IMR-90 (cell line): ENCODE measurements around the gene EMC8. TPM values are rescaled to one million over a fixed set of nuclear protein-coding genes. Genes with fewer than 3 reads are reported as not detected.

Experiments
- ATAC-seq: fragments of 200-7000 bp; cut with Tn5 transposase; 2 replicates; pipeline ENCODE4 v1.9.1; 2020; ENCODE audit warnings: low read depth, mild to moderate bottlenecking, moderate library complexity
- BruUV-seq: library from RNA; stranded (reverse); fragments of 400-500 nt; replicated peaks from 2 replicates; lab custom pipeline; 2021; lab: Mats Ljungman, UMichigan
- CTCF ChIA-PET: fragments of 300-600 bp; formaldehyde crosslinking; extraction: SDS; loops from one replicate; lab custom pipeline; 2021; ENCODE audit warnings: antibody characterized with exemption; lab: Yijun Ruan, JAX
- POLR2A ChIA-PET: fragments of 300-600 bp; sonication (Branson Sonifier 250); formaldehyde crosslinking; loops from one replicate; lab custom pipeline; 2022; ENCODE audit warnings: antibody characterized with exemption; ENCODE audit not compliant: unreplicated experiment; lab: Charles Lee
- DNase-seq: peaks from one replicate; pipeline ENCODE4 v3.0.0; 2013
- H2AFZ ChIP-seq: replicated peaks from 2 replicates; pipeline ENCODE3; 2013; ENCODE audit warnings: low read length, mild to moderate bottlenecking; ENCODE audit not compliant: poor library complexity
- H2AK5ac ChIP-seq: 2 replicates; pipeline ENCODE4 v1.6.1; 2013; ENCODE audit warnings: low read depth, low read length, inconsistent platforms
- H2AK9ac ChIP-seq: replicated peaks from 2 replicates; pipeline ENCODE3; 2013; ENCODE audit warnings: mild to moderate bottlenecking, low read depth, low read length, moderate library complexity; ENCODE audit not compliant: poor library complexity
- H2BK120ac ChIP-seq: 2 replicates; pipeline ENCODE4 v1.6.1; 2013; ENCODE audit warnings: low read depth, low read length, inconsistent platforms
- H2BK15ac ChIP-seq: 3 replicates; pipeline ENCODE4 v1.6.1; 2013; ENCODE audit warnings: low read depth, low read length, inconsistent platforms
- H2BK20ac ChIP-seq: 2 replicates; pipeline ENCODE4 v1.6.1; 2013; ENCODE audit warnings: low read depth, mild to moderate bottlenecking, inconsistent platforms, low read length, moderate library complexity
- H2BK5ac ChIP-seq: 2 replicates; pipeline ENCODE4 v1.6.1; 2013; ENCODE audit warnings: mild to moderate bottlenecking, low read depth, low read length, inconsistent platforms; ENCODE audit not compliant: poor library complexity, severe bottlenecking
- H3K14ac ChIP-seq: replicated peaks from 2 replicates; pipeline ENCODE4 v1.6.1; 2013; ENCODE audit warnings: low read depth, low read length, inconsistent platforms
- H3K18ac ChIP-seq: 2 replicates; pipeline ENCODE4 v1.6.1; 2013; ENCODE audit warnings: low read depth, low read length, control low read depth
- H3K23ac ChIP-seq: 2 replicates; pipeline ENCODE4 v1.6.1; 2013; ENCODE audit warnings: low read depth, low read length, inconsistent platforms
- H3K27ac ChIP-seq: 2 replicates; pipeline ENCODE4 v1.5.1; 2013; ENCODE audit warnings: mild to moderate bottlenecking, control low read depth, low read length; ENCODE audit not compliant: insufficient read depth
- H3K27me3 ChIP-seq: 2 replicates; pipeline ENCODE4 v1.6.1; 2013; ENCODE audit warnings: low read length; ENCODE audit not compliant: control insufficient read depth, insufficient read depth
- H3K36me3 ChIP-seq: 2 replicates; pipeline ENCODE4 v1.6.1; 2013; ENCODE audit warnings: low read length, mixed read lengths; ENCODE audit not compliant: control insufficient read depth, insufficient read depth
- H3K4ac ChIP-seq: 2 replicates; pipeline ENCODE4 v1.6.1; 2013; ENCODE audit warnings: low read depth, low read length, inconsistent platforms
- H3K4me1 ChIP-seq: 2 replicates; pipeline ENCODE4 v1.6.1; 2013; ENCODE audit warnings: low read length, mixed read lengths; ENCODE audit not compliant: control insufficient read depth, insufficient read depth
- H3K4me2 ChIP-seq: 2 replicates; pipeline ENCODE4 v1.6.1; 2013; ENCODE audit warnings: low read depth, mild to moderate bottlenecking, control low read depth, low read length, moderate library complexity
- H3K4me3 ChIP-seq: 2 replicates; pipeline ENCODE4 v1.5.1; 2013; ENCODE audit warnings: low read depth, mild to moderate bottlenecking, control low read depth, low read length, moderate library complexity; ENCODE audit not compliant: insufficient read depth
- H3K56ac ChIP-seq: 2 replicates; pipeline ENCODE4 v1.6.1; 2013; ENCODE audit warnings: low read length, inconsistent platforms; ENCODE audit not compliant: insufficient read depth; ENCODE audit errors: extremely low read depth
- H3K79me1 ChIP-seq, 2 experiments: 2 replicates each; pipeline ENCODE4 v1.6.1; 2013; ENCODE audit warnings: low read length in 2 of 2, inconsistent platforms in 1 of 2, low read depth in 1 of 2
- H3K9ac ChIP-seq: 2 replicates; pipeline ENCODE4 v1.6.1; 2013; ENCODE audit warnings: low read depth, low read length, control low read depth
- H3K9me1 ChIP-seq: 2 replicates; pipeline ENCODE4 v1.6.1; 2013; ENCODE audit warnings: low read length, inconsistent platforms; ENCODE audit not compliant: insufficient read depth
- H3K9me3 ChIP-seq: 2 replicates; pipeline ENCODE4 v1.6.1; 2013; ENCODE audit warnings: low read length; ENCODE audit not compliant: control insufficient read depth, insufficient read depth
- H4K20me1 ChIP-seq: 2 replicates; pipeline ENCODE4 v1.6.1; 2013; ENCODE audit warnings: low read length, inconsistent platforms; ENCODE audit not compliant: insufficient read depth
- H4K5ac ChIP-seq: 2 replicates; pipeline ENCODE4 v1.6.1; 2013; ENCODE audit warnings: mild to moderate bottlenecking, low read depth, low read length, control low read depth
- H4K8ac ChIP-seq, 2 experiments: 2 replicates each; pipeline ENCODE4 v1.6.1; 2013; ENCODE audit warnings: low read depth in 2 of 2, low read length in 2 of 2, control low read depth in 1 of 2, inconsistent platforms in 1 of 2
- H4K91ac ChIP-seq: 2 replicates; pipeline ENCODE4 v1.6.1; 2013; ENCODE audit warnings: low read depth, low read length, inconsistent platforms; ENCODE audit not compliant: insufficient read depth
- BHLHE40 ChIP-seq: fragments of 150-350 bp; IDR thresholded peaks from 2 replicates; pipeline ENCODE4 v1.6.1; 2016; ENCODE audit warnings: mild to moderate bottlenecking, low read depth, low read length
- CEBPB ChIP-seq: IDR thresholded peaks from 2 replicates; pipeline ENCODE4 v1.6.1; 2012; ENCODE audit warnings: low read depth, low read length, improper control_type of control experiment
- CHD1 ChIP-seq: IDR thresholded peaks from 2 replicates; pipeline ENCODE4 v1.6.1; 2012; ENCODE audit warnings: low read depth, low read length, improper control_type of control experiment
- CTCF ChIP-seq: conservative IDR thresholded peaks from 2 replicates; pipeline ENCODE4 v1.5.1; 2012; ENCODE audit warnings: mild to moderate bottlenecking, low read depth, low read length, improper control_type of control experiment
- ELK1 ChIP-seq: fragments of 150-350 bp; IDR thresholded peaks from 2 replicates; pipeline ENCODE4 v1.6.1; 2016; ENCODE audit warnings: low read depth, mild to moderate bottlenecking, low read length, moderate library complexity, borderline replicate concordance
- FOS ChIP-seq: fragments of 150-350 bp; IDR thresholded peaks from 2 replicates; pipeline ENCODE4 v1.6.1; 2016; ENCODE audit warnings: low read depth, low read length
- MAFK ChIP-seq: IDR thresholded peaks from 2 replicates; pipeline ENCODE4 v1.6.1; 2012; ENCODE audit warnings: low read depth, low read length, improper control_type of control experiment
- MAZ ChIP-seq: IDR thresholded peaks from 2 replicates; pipeline ENCODE4 v1.6.1; 2012; ENCODE audit warnings: low read depth, mild to moderate bottlenecking, low read length, improper control_type of control experiment, moderate library complexity, borderline replicate concordance
- MXI1 ChIP-seq: IDR thresholded peaks from 2 replicates; pipeline ENCODE4 v1.6.1; 2012; ENCODE audit warnings: low read depth, mild to moderate bottlenecking, low read length, moderate library complexity, borderline replicate concordance
- NFE2L2 ChIP-seq: fragments of 150-350 bp; IDR thresholded peaks from 2 replicates; pipeline ENCODE4 v1.6.1; 2016; ENCODE audit warnings: low read depth, mild to moderate bottlenecking, low read length
- POLR2A ChIP-seq: IDR thresholded peaks from 2 replicates; pipeline ENCODE4 v1.6.1; 2012; ENCODE audit warnings: mild to moderate bottlenecking, low read depth, low read length
- RAD21 ChIP-seq: IDR thresholded peaks from 2 replicates; pipeline ENCODE4 v1.6.1; 2012; ENCODE audit warnings: low read length, improper control_type of control experiment
- RCOR1 ChIP-seq: IDR thresholded peaks from 2 replicates; pipeline ENCODE4 v1.6.1; 2012; ENCODE audit warnings: mild to moderate bottlenecking, low read length, improper control_type of control experiment; ENCODE audit not compliant: insufficient replicate concordance
- RFX5 ChIP-seq: IDR thresholded peaks from 2 replicates; pipeline ENCODE4 v1.8.0; 2012; ENCODE audit warnings: low read depth, mild to moderate bottlenecking, low read length, moderate library complexity
- SMC3 ChIP-seq: fragments of 150-350 bp; IDR thresholded peaks from 2 replicates; pipeline ENCODE4 v1.6.1; 2016; ENCODE audit warnings: low read depth, mild to moderate bottlenecking, antibody characterized with exemption, low read length, moderate library complexity
- WGBS, 2 experiments: methylation state at CpG; one replicate each; pipeline versions ENCODE4 v1.1.5 to v1.1.7; 2013; ENCODE audit warnings: missing lambda C conversion rate in 2 of 2; ENCODE audit not compliant: insufficient read length in 1 of 2; ENCODE audit errors: extremely low coverage in 2 of 2; 5-methylcytosine and 5-hydroxymethylcytosine counted together
- dilution Hi-C: fragments of 300-500 bp; cut with HindIII; formaldehyde crosslinking; loops from one replicate; pipeline ENCODE4 v1.14.3; 2018; ENCODE audit warnings: low sequenced_read_pairs; ENCODE audit not compliant: unreplicated experiment
- in situ Hi-C: fragments of 300-500 bp; cut with MboI; formaldehyde crosslinking; loops from 3 replicates; pipeline ENCODE4 v1.14.3; 2019; ENCODE audit warnings: low sequenced_read_pairs, inconsistent platforms, mixed read lengths
- intact Hi-C: fragments of 100-400 bp; cut with micrococcal nuclease; formaldehyde crosslinking; loops from 2 replicates; pipeline ENCODE4 v1.10.0; 2022
- polyA plus RNA-seq, 3 experiments: library from polyadenylated mRNA; depleted of rRNA; stranded (reverse); fragments of >200 nt; gene quantifications; 2 replicates each; pipeline ENCODE4 v1.2.3, GENCODE V29; 2012; ENCODE audit warnings: low replicate concordance in 1 of 3
- total RNA-seq: library from RNA; depleted of rRNA; stranded (reverse); fragments of >200 nt; gene quantifications from 2 replicates; pipeline ENCODE4 v1.2.3, GENCODE V29; 2012
- TF ChIP-seq, protein P1 (sequence below): fragments of 150-350 bp; IDR thresholded peaks from 2 replicates; pipeline ENCODE4 v1.6.1; 2017; ENCODE audit warnings: mild to moderate bottlenecking, antibody characterized with exemption, low read length, low read depth

Gene EMC8
- total and polyA plus RNA-seq, 2 of the 4 experiments (the other 2 are of a cell fraction) = 23.7 to 48.9 TPM

DNA sequence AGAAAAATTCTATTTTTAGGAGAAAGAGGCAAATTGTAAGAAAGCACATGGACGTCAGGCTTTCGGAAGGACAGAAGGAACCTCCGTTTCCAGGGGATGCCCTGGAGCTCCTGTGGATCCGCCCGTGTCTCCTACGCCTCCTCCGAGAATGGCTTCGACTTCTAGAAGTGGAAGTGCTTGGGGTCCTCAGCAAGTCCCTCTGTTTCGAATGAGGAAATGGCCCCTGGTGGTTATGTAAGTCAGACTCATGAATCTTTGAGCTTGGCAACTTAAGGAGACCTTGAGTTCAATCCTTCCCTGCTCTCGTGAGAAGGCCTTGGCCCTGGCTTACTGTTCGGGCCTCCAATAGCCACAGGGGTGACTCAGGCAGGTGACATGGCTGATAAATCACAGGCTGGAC is 39.0 kb upstream of the EMC8 start:
- Histone ChIP-seq H2AK9ac (no peak overlapping the region), H4K91ac (no peak overlapping the region), H3K9me3 (peaks cover 10% of the 10 kb centered on the region), H2BK15ac (no peak overlapping the region), H3K56ac (no peak overlapping the region), H3K36me3 (no peaks in the 10 kb centered on the region), H3K79me1 (no peaks in the 10 kb centered on the region), H3K14ac (no peak overlapping the region), H2AK5ac (no peak overlapping the region), H2BK120ac (no peak overlapping the region), H2BK20ac (no peak overlapping the region), H3K4me1 (no peaks in the 10 kb centered on the region), H4K5ac (no peak overlapping the region), H4K8ac (no peak overlapping the region), H3K27ac (no peak overlapping the region), H3K4me3 (no peak overlapping the region), H3K23ac (no peak overlapping the region), H3K27me3 (peaks cover 68% of the 10 kb centered on the region), H3K4ac (no peak overlapping the region), H2AFZ (no peak overlapping the region), H3K4me2 (no peak overlapping the region), H4K20me1 (no peaks in the 10 kb centered on the region), H3K18ac (no peak overlapping the region), H3K9me1 (no peaks in the 10 kb centered on the region), H2BK5ac (no peak overlapping the region), H3K9ac (no peak overlapping the region)
- BruUV-seq = no TSS peak
- ChIA-PET POLR2A (no interaction called here), CTCF (no interaction called here)
- DNase-seq (no peak), ATAC-seq (no peak)
- dilution Hi-C loops = no loop called here
- in situ Hi-C loops = no loop called here
- WGBS, 2 experiments = 71% methylated on average over 4 of the region's 11 CpGs; no CpG with 5 or more reads in 1 of the 2 experiments
- TF ChIP-seq MXI1 = no peak
- no peak for TF ChIP-seq MAZ
- TF ChIP-seq FOS = no peak
- TF ChIP-seq, protein P1, sequence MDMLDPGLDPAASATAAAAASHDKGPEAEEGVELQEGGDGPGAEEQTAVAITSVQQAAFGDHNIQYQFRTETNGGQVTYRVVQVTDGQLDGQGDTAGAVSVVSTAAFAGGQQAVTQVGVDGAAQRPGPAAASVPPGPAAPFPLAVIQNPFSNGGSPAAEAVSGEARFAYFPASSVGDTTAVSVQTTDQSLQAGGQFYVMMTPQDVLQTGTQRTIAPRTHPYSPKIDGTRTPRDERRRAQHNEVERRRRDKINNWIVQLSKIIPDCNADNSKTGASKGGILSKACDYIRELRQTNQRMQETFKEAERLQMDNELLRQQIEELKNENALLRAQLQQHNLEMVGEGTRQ = no peak
- no peak for TF ChIP-seq RAD21
- no peak for TF ChIP-seq NFE2L2
- no peak for TF ChIP-seq MAFK
- no peak for TF ChIP-seq RFX5
- no peak for TF ChIP-seq CHD1
- TF ChIP-seq CEBPB = no peak
- no peak for TF ChIP-seq BHLHE40
- no peak for TF ChIP-seq RCOR1
- no peak for TF ChIP-seq ELK1
- TF ChIP-seq SMC3 = no peak
- no peak for TF ChIP-seq CTCF
- no peak for TF ChIP-seq POLR2A
- intact Hi-C loops = no loop called here
